HCT116 (cell line): ENCODE measurements around the gene PDE4D. TPM values are rescaled to one million over a fixed set of nuclear protein-coding genes. Genes with fewer than 3 reads are reported as not detected.

ENCODE experiments used
- ATAC-seq: fragments of 200-7000 bp; cut with Tn5 transposase; 2 replicates; pipeline ENCODE4 v1.9.1; 2020; ENCODE audit warnings: mild to moderate bottlenecking, moderate library complexity
- BruUV-seq: library from RNA; stranded (reverse); fragments of 400-500 nt; replicated peaks from 2 replicates; lab custom pipeline; 2021; lab: Mats Ljungman, UMichigan
- CTCF ChIA-PET: fragments of 300-600 bp; sonication (Branson Sonifier 250); formaldehyde crosslinking; loops from one replicate; lab custom pipeline; 2021; ENCODE audit warnings: antibody characterized with exemption; lab: Charles Lee
- POLR2A ChIA-PET: fragments of 300-600, 350-600 bp; sonication (Branson Sonifier 250); formaldehyde crosslinking; loops from one replicate; lab custom pipeline; 2021; ENCODE audit warnings: antibody characterized with exemption; lab: Charles Lee
- RAD21 ChIA-PET, 2 experiments: fragments of 300-600 bp; sonication (Branson Sonifier 250); formaldehyde crosslinking; loops; one replicate each; lab custom pipeline; 2023; ENCODE audit warnings: low total read pairs in 2 of 2; ENCODE audit not compliant: uncharacterized antibody in 2 of 2, unreplicated experiment in 2 of 2, low non-redundant PET in 1 of 2; lab: Charles Lee
- DNase-seq: peaks from one replicate; pipeline ENCODE4 v3.0.0-alpha.2; 2010; ENCODE audit warnings: low read depth, low spot score
- H2AFZ ChIP-seq: fragments of 200-600 bp; shearing (Covaris generic), sonication (generic); 2 replicates; pipeline ENCODE4 v1.6.1; 2017; ENCODE audit warnings: low read depth, mixed run types, mixed read lengths, antibody characterized with exemption, low read length; ENCODE audit not compliant: poor library complexity, severe bottlenecking
- H3K27ac ChIP-seq: 2 replicates; pipeline ENCODE4 v1.5.1; 2012; ENCODE audit warnings: low read depth, low read length
- H3K27me3 ChIP-seq: fragments of 200-600 bp; sonication (generic); 2 replicates; pipeline ENCODE4 v1.6.1; 2016; ENCODE audit warnings: mixed run types, low read length, mixed read lengths; ENCODE audit not compliant: insufficient read depth
- H3K36me3 ChIP-seq, 2 experiments: fragments of 200-500 bp in 1 of 2; fragments of 200-600 bp in 1 of 2; sonication (Bioruptor generic) in 1 of 2; sonication (generic) in 1 of 2; 2 replicates each; pipeline versions ENCODE4 v1.5.1 to v1.6.1; 2014 to 2016; ENCODE audit warnings: low read length in 2 of 2, inconsistent platforms in 1 of 2, mixed read lengths in 1 of 2, mixed run types in 1 of 2; ENCODE audit not compliant: insufficient read depth in 2 of 2, control insufficient read depth in 1 of 2
- H3K4me1 ChIP-seq, 2 experiments: fragments of 200-600 bp in 1 of 2; sonication (generic) in 1 of 2; 2 replicates each; pipeline versions ENCODE4 v1.5.1 to v1.6.1; 2012 to 2017; ENCODE audit warnings: low read length in 2 of 2, inconsistent platforms in 1 of 2, mild to moderate bottlenecking in 1 of 2, mixed read lengths in 1 of 2, mixed run types in 1 of 2, moderate library complexity in 1 of 2; ENCODE audit not compliant: insufficient read depth in 2 of 2, control insufficient read depth in 1 of 2
- H3K4me2 ChIP-seq: fragments of 200-600 bp; sonication (generic); 2 replicates; pipeline ENCODE4 v1.6.1; 2017; ENCODE audit warnings: mixed run types, low read length, mixed read lengths
- H3K4me3 ChIP-seq, 2 experiments: fragments of 200-600 bp in 1 of 2; sonication (generic) in 1 of 2; replicated peaks in 1 of 2; 2 replicates each; pipeline ENCODE4 v1.5.1; 2011 to 2016; ENCODE audit warnings: low read length in 2 of 2, control low read depth in 1 of 2, low read depth in 1 of 2, mild to moderate bottlenecking in 1 of 2, mixed read lengths in 1 of 2, mixed run types in 1 of 2
- H3K79me2 ChIP-seq: fragments of 200-600 bp; sonication (generic); 2 replicates; pipeline ENCODE4 v1.6.1; 2017; ENCODE audit warnings: mild to moderate bottlenecking, mixed run types, low read length, moderate library complexity, mixed read lengths; ENCODE audit not compliant: insufficient read depth
- H3K9ac ChIP-seq: fragments of 200-600 bp; sonication (generic); 2 replicates; pipeline ENCODE4 v1.6.1; 2016; ENCODE audit warnings: low read length, mixed read lengths
- H3K9me2 ChIP-seq: fragments of 200-600 bp; sonication (generic), shearing (Covaris generic); 2 replicates; pipeline ENCODE4 v1.6.1; 2017; ENCODE audit warnings: mixed run types, mild to moderate bottlenecking, moderate library complexity; ENCODE audit not compliant: insufficient read depth
- H3K9me3 ChIP-seq, 2 experiments: fragments of 200-500 bp in 1 of 2; fragments of 200-600 bp in 1 of 2; sonication (Bioruptor generic) in 1 of 2; sonication (generic) in 1 of 2; 2 replicates each; pipeline ENCODE4 v1.6.1; 2014 to 2017; ENCODE audit warnings: low read length in 2 of 2, mixed read lengths in 2 of 2, inconsistent platforms in 1 of 2, low read depth in 1 of 2, mild to moderate bottlenecking in 1 of 2, mixed run types in 1 of 2, moderate library complexity in 1 of 2; ENCODE audit not compliant: control insufficient read depth in 1 of 2, insufficient read depth in 1 of 2
- H4K20me1 ChIP-seq: fragments of 200-600 bp; sonication (generic), shearing (Covaris generic); 2 replicates; pipeline ENCODE4 v1.6.1; 2017; ENCODE audit warnings: mixed run types, mild to moderate bottlenecking, moderate library complexity; ENCODE audit not compliant: insufficient read depth
- EZH2 ChIP-seq: fragments of 200-600 bp; sonication (generic); IDR thresholded peaks from 2 replicates; pipeline ENCODE4 v1.6.1; 2017; ENCODE audit warnings: antibody characterized with exemption, mixed run types
- EZH2phosphoT487 ChIP-seq: fragments of 200-600 bp; IDR thresholded peaks from 2 replicates; pipeline ENCODE4 v1.6.1; 2018; ENCODE audit warnings: antibody characterized with exemption, borderline replicate concordance
- RAD21 ChIP-seq: IDR thresholded peaks from 2 replicates; pipeline ENCODE4 v1.6.1; 2012; ENCODE audit warnings: low read depth, mild to moderate bottlenecking
- SIN3A ChIP-seq: IDR thresholded peaks from 2 replicates; pipeline ENCODE4 v1.6.1; 2012; ENCODE audit warnings: low read depth
- ZNF274 ChIP-seq: fragments of 200-500 bp; sonication (Bioruptor generic); IDR thresholded peaks from 2 replicates; pipeline ENCODE4 v1.6.1; 2014; ENCODE audit warnings: mild to moderate bottlenecking, low read depth, low read length, inconsistent platforms
- intact Hi-C: fragments of 100-400 bp; cut with micrococcal nuclease; formaldehyde crosslinking; loops from 2 replicates; pipeline ENCODE4 v1.10.0; 2022
- total RNA-seq: library from RNA; stranded (reverse); gene quantifications from one replicate; pipeline ENCODE4 v1.2.1, GENCODE V29; 2021; ENCODE audit not compliant: unreplicated experiment
- TF ChIP-seq, protein P1 (sequence below), 3 experiments: fragments of 200-600 bp in 1 of 3; sonication (generic) in 1 of 3; IDR thresholded peaks in 2 of 3; conservative IDR thresholded peaks in 1 of 3; 2 replicates each; pipeline ENCODE4 v1.5.1; 2012 to 2017; ENCODE audit warnings: low read depth in 2 of 3, low read length in 2 of 3, antibody characterized with exemption in 1 of 3, borderline replicate concordance in 1 of 3, control low read depth in 1 of 3, mild to moderate bottlenecking in 1 of 3, mixed read lengths in 1 of 3, mixed run types in 1 of 3, moderate library complexity in 1 of 3; ENCODE audit not compliant: insufficient read depth in 1 of 3
- TF ChIP-seq, protein P2 (sequence below): IDR thresholded peaks from 2 replicates; pipeline ENCODE4 v1.6.1; 2012; ENCODE audit warnings: low read depth

PDE4D gene
- total RNA-seq, 1 experiment from 2014 or later = 1.1 TPM

DNA sequence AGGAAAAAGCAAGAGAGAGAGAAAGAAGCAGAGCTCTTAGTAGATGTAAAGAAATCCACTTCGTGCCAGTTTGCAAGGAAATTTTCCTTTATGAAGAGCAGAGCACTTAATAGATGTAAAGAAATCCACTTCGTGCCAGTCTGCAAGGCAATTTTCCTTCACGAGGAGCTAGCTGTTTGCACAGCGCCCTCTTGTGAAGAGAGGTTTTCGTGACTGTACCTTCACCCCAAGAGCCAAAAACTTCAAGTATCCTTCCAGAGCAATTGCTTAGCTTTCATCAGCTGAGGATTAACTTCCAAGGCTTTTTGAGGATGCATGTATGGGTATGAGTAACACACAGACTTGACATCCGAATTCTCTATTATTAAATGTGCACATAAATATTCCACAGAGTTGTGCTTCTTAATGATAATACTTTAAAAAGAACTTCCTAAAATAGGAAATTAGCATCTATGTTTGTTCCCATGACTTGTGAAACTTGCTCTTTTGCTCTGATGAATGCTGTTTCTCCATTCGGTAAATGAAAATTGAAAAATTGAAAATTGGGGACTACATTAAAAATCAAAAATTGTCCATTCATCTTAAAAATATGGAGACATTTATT lies 525.6 kb downstream of the PDE4D start:
- Histone ChIP-seq H3K9me2 (no peaks in the 10 kb centered on the region), H3K4me1 (no peaks in the 10 kb centered on the region), H3K27ac (no peak overlapping the region), H3K4me3 (no peak overlapping the region), H3K27me3 (peaks cover 21% of the 10 kb centered on the region), H2AFZ (no peak overlapping the region), H3K79me2 (no peaks in the 10 kb centered on the region), H3K9ac (no peak overlapping the region), H3K4me2 (no peak overlapping the region), H3K36me3 (no peaks in the 10 kb centered on the region), H3K9me3 (no peaks in the 10 kb centered on the region), H4K20me1 (no peaks in the 10 kb centered on the region)
- intact Hi-C loops = loop anchor here (1.0 kb wide), 1 partner anchor 180 kb away; no protein-coding TSS in a partner anchor
- RAD21 ChIA-PET = no interaction called here
- TF ChIP-seq SIN3A (no peak), ZNF274 (no peak), RAD21 (peak; percentile 52), EZH2 (no peak), EZH2phosphoT487 (no peak)
- TF ChIP-seq, protein P1, sequence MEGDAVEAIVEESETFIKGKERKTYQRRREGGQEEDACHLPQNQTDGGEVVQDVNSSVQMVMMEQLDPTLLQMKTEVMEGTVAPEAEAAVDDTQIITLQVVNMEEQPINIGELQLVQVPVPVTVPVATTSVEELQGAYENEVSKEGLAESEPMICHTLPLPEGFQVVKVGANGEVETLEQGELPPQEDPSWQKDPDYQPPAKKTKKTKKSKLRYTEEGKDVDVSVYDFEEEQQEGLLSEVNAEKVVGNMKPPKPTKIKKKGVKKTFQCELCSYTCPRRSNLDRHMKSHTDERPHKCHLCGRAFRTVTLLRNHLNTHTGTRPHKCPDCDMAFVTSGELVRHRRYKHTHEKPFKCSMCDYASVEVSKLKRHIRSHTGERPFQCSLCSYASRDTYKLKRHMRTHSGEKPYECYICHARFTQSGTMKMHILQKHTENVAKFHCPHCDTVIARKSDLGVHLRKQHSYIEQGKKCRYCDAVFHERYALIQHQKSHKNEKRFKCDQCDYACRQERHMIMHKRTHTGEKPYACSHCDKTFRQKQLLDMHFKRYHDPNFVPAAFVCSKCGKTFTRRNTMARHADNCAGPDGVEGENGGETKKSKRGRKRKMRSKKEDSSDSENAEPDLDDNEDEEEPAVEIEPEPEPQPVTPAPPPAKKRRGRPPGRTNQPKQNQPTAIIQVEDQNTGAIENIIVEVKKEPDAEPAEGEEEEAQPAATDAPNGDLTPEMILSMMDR (IDR thresholded peaks at IDR 0.05 in 2 of 3, conservative IDR thresholded peaks at IDR 0.05 in 1 of 3; ENCODE audit: borderline replicate concordance in 1 of 3, insufficient read depth in 1 of 3, low read depth in 2 of 3, low read length in 2 of 3) = peak; percentile 49 to 79 (median 72); a peak in 5 of 6 replicates
- TF ChIP-seq, protein P2, sequence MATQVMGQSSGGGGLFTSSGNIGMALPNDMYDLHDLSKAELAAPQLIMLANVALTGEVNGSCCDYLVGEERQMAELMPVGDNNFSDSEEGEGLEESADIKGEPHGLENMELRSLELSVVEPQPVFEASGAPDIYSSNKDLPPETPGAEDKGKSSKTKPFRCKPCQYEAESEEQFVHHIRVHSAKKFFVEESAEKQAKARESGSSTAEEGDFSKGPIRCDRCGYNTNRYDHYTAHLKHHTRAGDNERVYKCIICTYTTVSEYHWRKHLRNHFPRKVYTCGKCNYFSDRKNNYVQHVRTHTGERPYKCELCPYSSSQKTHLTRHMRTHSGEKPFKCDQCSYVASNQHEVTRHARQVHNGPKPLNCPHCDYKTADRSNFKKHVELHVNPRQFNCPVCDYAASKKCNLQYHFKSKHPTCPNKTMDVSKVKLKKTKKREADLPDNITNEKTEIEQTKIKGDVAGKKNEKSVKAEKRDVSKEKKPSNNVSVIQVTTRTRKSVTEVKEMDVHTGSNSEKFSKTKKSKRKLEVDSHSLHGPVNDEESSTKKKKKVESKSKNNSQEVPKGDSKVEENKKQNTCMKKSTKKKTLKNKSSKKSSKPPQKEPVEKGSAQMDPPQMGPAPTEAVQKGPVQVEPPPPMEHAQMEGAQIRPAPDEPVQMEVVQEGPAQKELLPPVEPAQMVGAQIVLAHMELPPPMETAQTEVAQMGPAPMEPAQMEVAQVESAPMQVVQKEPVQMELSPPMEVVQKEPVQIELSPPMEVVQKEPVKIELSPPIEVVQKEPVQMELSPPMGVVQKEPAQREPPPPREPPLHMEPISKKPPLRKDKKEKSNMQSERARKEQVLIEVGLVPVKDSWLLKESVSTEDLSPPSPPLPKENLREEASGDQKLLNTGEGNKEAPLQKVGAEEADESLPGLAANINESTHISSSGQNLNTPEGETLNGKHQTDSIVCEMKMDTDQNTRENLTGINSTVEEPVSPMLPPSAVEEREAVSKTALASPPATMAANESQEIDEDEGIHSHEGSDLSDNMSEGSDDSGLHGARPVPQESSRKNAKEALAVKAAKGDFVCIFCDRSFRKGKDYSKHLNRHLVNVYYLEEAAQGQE = no peak
- BruUV-seq = no TSS peak
- ATAC-seq = peak; percentile 74
- peak; percentile 36 for DNase-seq
- CTCF ChIA-PET = interaction anchor here (0.8 to 2.5 kb wide), 17 partner anchors 8 to 432 kb away, joined by 3 to 50 read pairs (median 4); no protein-coding TSS in a partner anchor
- POLR2A ChIA-PET = no interaction called here
